Stimulated activated CD8-positive, alpha-beta memory T cell treated with anti-CD3 and anti-CD28 coated beads, Interleukin-12 subunit alpha, Interleukin-12 subunit beta, amount 100 ng/mL, for 4 hours (primary cell): ENCODE results near the gene SLC4A11.

Experiments used
- DNase-seq: peaks from one replicate; pipeline ENCODE4 v3.0.0-alpha.2; 2020; ENCODE audit warnings: low read depth

SLC4A11 gene

GRCh38 chr20:3239026-3239866, at the start of gene SLC4A11:
SLC4A11 (minus strand) TSS chr20:3239190; CDS start chr20:3239137, 53 bp downstream.
- peak; percentile 15 for DNase-seq

GRCh38 chr20:3283222-3283820, 44.3 kb upstream of the SLC4A11 start:
- DNase-seq = no peak

- DNase-seq = no peak
Observed at GRCh38 chr20:3282271-3283221, 43.6 kb upstream of the SLC4A11 start.

GRCh38 chr20:3281437-3281836, 42.4 kb upstream of the SLC4A11 start:
- no peak for DNase-seq

- DNase-seq = no peak
Observed at GRCh38 chr20:3279761-3280160, 40.8 kb upstream of the SLC4A11 start.

- DNase-seq = no peak
Observed at GRCh38 chr20:3277686-3278465, 38.9 kb upstream of the SLC4A11 start.

GRCh38 chr20:3276680-3277015, 37.7 kb upstream of the SLC4A11 start:
- DNase-seq = no peak

- no peak for DNase-seq
Observed at GRCh38 chr20:3275966-3276679, 37.1 kb upstream of the SLC4A11 start.

GRCh38 chr20:3275064-3275935, 36.3 kb upstream of the SLC4A11 start:
- no peak for DNase-seq

GRCh38 chr20:3273371-3273770, 34.4 kb upstream of the SLC4A11 start:
- no peak for DNase-seq

- DNase-seq = no peak
Observed at GRCh38 chr20:3270051-3270450, 31.1 kb upstream of the SLC4A11 start.

GRCh38 chr20:3262566-3262965, 23.6 kb upstream of the SLC4A11 start:
- DNase-seq = no peak

GRCh38 chr20:3258429-3258828, 19.4 kb upstream of the SLC4A11 start:
- no peak for DNase-seq

GRCh38 chr20:3255728-3256127, 16.7 kb upstream of the SLC4A11 start:
- no peak for DNase-seq

GRCh38 chr20:3251806-3252205, 12.8 kb upstream of the SLC4A11 start:
- DNase-seq = no peak

GRCh38 chr20:3250091-3250504, 11.1 kb upstream of the SLC4A11 start:
- no peak for DNase-seq

GRCh38 chr20:3248993-3249347, 10.0 kb upstream of the SLC4A11 start:
- no peak for DNase-seq

- DNase-seq = no peak
Observed at GRCh38 chr20:3248167-3248992, 9.4 kb upstream of the SLC4A11 start.

- DNase-seq = no peak
Observed at GRCh38 chr20:3247638-3248037, 8.6 kb upstream of the SLC4A11 start.
